CD8-positive, alpha-beta memory T cell (primary cell): ENCODE data around the gene PLA2G12B. TPM values are rescaled to one million over a fixed set of nuclear protein-coding genes. Genes with fewer than 3 reads are reported as not detected.

Experiments used
- CTCF ChIA-PET: fragments of 350-600 bp; sonication (Branson Sonifier 250); formaldehyde crosslinking; loops from one replicate; lab custom pipeline; 2021; ENCODE audit warnings: antibody characterized with exemption; lab: Charles Lee
- POLR2A ChIA-PET: fragments of 350-600 bp; sonication (Branson Sonifier 250); formaldehyde crosslinking; loops from one replicate; lab custom pipeline; 2021; ENCODE audit warnings: antibody characterized with exemption; lab: Charles Lee
- DNase-seq, 5 donors: peaks; one replicate each; pipeline versions ENCODE4 v3.0.0 to v3.0.0-alpha.2; 2020 to 2022; ENCODE audit warnings: mixed read lengths in 1 of 5
- H3K27ac ChIP-seq: one replicate; pipeline ENCODE4 v1.7.0; 2013; ENCODE audit warnings: low read depth, mild to moderate bottlenecking, low read length, moderate library complexity
- H3K27me3 ChIP-seq: 2 replicates; pipeline ENCODE4 v1.7.0; 2013; ENCODE audit warnings: low read length, mild to moderate bottlenecking; ENCODE audit not compliant: insufficient read depth, poor library complexity, severe bottlenecking
- H3K36me3 ChIP-seq: 2 replicates; pipeline ENCODE4 v1.7.0; 2013; ENCODE audit warnings: mild to moderate bottlenecking, low read length, moderate library complexity; ENCODE audit not compliant: insufficient read depth
- H3K4me1 ChIP-seq: 2 replicates; pipeline ENCODE4 v1.7.0; 2013; ENCODE audit warnings: mild to moderate bottlenecking, low read length, moderate library complexity; ENCODE audit not compliant: insufficient read depth
- H3K4me3 ChIP-seq: 2 replicates; pipeline ENCODE4 v1.7.0; 2013; ENCODE audit warnings: mild to moderate bottlenecking, low read length
- H3K9me3 ChIP-seq: 2 replicates; pipeline ENCODE4 v1.7.0; 2013; ENCODE audit warnings: mild to moderate bottlenecking, low read length
- H3K27ac Mint-ChIP-seq, 8 donors: one replicate each; pipeline ENCODE4 v1.8.0; 2020 to 2021; ENCODE audit warnings: mixed read lengths in 8 of 8, mild to moderate bottlenecking in 6 of 8, inconsistent platforms in 3 of 8, moderate library complexity in 3 of 8
- H3K27me3 Mint-ChIP-seq, 2 donors: one replicate each; pipeline ENCODE4 v1.8.0; 2020 to 2021; ENCODE audit warnings: mixed read lengths in 2 of 2, mild to moderate bottlenecking in 1 of 2, moderate library complexity in 1 of 2
- H3K36me3 Mint-ChIP-seq, 3 donors: one replicate each; pipeline ENCODE4 v1.8.0; 2020 to 2021; ENCODE audit warnings: mixed read lengths in 3 of 3, inconsistent platforms in 1 of 3, mild to moderate bottlenecking in 1 of 3
- H3K4me1 Mint-ChIP-seq, 3 donors: one replicate each; pipeline ENCODE4 v1.8.0; 2020 to 2021; ENCODE audit warnings: mixed read lengths in 3 of 3, inconsistent platforms in 1 of 3, mild to moderate bottlenecking in 1 of 3
- H3K4me3 Mint-ChIP-seq, 7 donors: one replicate each; pipeline ENCODE4 v1.8.0; 2020 to 2021; ENCODE audit warnings: mixed read lengths in 7 of 7, mild to moderate bottlenecking in 6 of 7, moderate library complexity in 4 of 7, inconsistent platforms in 2 of 7
- H3K9me3 Mint-ChIP-seq, 5 donors: one replicate each; pipeline ENCODE4 v1.8.0; 2020 to 2022; ENCODE audit warnings: mixed read lengths in 5 of 5, mild to moderate bottlenecking in 3 of 5, moderate library complexity in 2 of 5, inconsistent platforms in 1 of 5
- polyA plus RNA-seq: library from polyadenylated mRNA; unstranded; fragments of 300-500 nt; fragmentation: Illumina TruSeq; gene quantifications from one replicate; pipeline ENCODE4 v1.2.3, GENCODE V29; 2021
- total RNA-seq, 2 experiments: library from RNA; stranded (reverse); gene quantifications; one replicate each; pipeline ENCODE4 v1.2.3, GENCODE V29; 2021

Gene PLA2G12B
- total and polyA plus RNA-seq, 3 experiments from 2014 or later, result not detected

DNA sequence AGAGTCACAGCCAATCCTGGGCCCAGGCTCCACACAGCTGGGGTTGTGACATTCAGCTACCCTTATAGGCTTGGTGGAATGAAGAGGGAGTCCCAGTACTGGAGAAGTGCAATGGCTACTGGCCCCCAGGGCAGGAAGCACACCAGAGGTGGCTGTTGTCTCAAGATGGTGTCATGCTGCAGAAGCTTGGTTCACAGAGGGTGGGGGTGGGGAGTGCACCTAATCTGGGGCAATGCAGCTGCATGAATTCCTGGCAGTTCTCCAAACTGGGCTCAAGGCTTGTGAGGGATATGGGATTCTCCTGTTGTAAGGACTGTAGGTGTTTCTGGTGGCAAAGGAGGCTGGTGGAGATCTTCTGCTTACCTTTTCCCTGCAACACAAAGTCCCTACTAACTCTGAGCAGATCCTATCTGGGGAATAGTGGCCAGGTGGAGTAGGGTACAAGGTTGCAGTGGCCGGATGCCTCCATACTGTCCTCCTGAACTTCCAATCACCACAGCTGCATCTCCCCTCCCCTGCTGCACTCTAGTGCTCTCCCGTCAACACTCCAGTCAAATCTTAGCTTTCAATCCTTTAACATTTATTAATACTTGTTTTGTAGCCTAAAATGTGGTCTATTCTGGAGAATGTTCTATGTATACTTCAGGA, 27.4 kb upstream of the PLA2G12B start:
- Mint-ChIP-seq H3K9me3 (peaks cover 26 to 52% (median 43%) of the 10 kb centered on the region in 5 donors), H3K27ac (no peak overlapping the region), H3K4me1 (no peaks in the 10 kb centered on the region), H3K36me3 (peaks cover 2 to 27% (median 5%) of the 10 kb centered on the region in 3 donors), H3K4me3 (no peak overlapping the region), H3K27me3 (peaks cover 16 to 29% of the 10 kb centered on the region in 2 donors)
- ChIA-PET POLR2A (no interaction called here), CTCF (no interaction called here)
- Histone ChIP-seq H3K27me3 (no peaks in the 10 kb centered on the region), H3K4me1 (no peaks in the 10 kb centered on the region), H3K36me3 (no peaks in the 10 kb centered on the region), H3K27ac (no peak overlapping the region), H3K4me3 (no peak overlapping the region), H3K9me3 (peaks cover 4% of the 10 kb centered on the region)
- DNase-seq, result no peak

DNA sequence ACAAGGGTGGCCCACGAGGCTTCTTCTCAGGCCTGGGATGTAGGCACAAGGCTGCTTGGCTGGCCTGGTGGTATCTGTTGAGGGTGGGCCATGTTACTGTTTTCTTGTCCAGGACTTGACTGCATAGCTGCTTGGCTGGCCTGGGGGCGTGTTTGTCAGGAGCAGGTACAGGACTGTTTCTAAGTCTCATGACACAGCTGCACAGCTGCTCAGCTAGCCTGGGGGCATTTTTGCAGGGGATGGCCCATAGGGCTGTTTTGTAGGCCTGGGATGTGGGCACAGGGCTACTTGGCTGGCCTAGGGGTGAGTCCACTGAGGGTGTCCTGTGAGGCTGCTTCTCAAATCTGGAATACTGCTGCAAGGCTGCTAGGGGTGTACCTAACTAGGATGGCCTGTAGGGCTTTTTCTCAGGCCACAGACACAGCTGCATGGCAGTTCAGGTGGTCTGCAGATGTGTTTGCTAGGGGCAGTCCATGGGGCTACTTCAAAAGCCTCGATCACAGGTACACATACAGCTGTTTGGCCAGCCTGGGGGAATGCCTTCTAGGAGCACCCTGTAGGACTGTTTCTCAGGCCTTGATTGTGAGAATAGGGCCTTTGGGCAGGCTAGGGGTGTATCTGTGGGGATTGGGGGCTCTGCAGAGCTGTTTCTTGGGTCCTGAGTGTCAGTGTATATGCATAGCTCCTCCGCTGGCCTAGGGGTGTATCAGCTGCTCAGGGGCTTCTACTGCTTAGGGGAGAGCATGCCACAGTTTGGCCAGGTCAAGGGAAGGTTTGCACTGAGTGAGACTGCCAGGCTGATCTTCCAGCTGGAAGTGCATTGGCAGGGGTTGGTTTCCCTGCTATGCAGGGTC, 26.6 kb upstream of the PLA2G12B start:
- no peaks in the 10 kb centered on the region for H3K4me1 ChIP-seq
- DNase-seq, result no peak
- ChIA-PET CTCF (no interaction called here), POLR2A (no interaction called here)
- no peaks in the 10 kb centered on the region for H3K36me3 ChIP-seq
- no peak overlapping the region for H3K4me3 ChIP-seq
- H3K9me3 ChIP-seq, result peaks cover 4% of the 10 kb centered on the region
- Mint-ChIP-seq H3K9me3 (peaks cover 31 to 58% (median 51%) of the 10 kb centered on the region in 5 donors), H3K27ac (no peak overlapping the region), H3K36me3 (peaks cover 2 to 30% (median 5%) of the 10 kb centered on the region in 3 donors), H3K4me3 (no peak overlapping the region), H3K4me1 (no peaks in the 10 kb centered on the region), H3K27me3 (peaks cover 18 to 32% of the 10 kb centered on the region in 2 donors)
- H3K27ac ChIP-seq, result no peak overlapping the region
- H3K27me3 ChIP-seq, result no peaks in the 10 kb centered on the region

GRCh38 chr10:72980348-72980747, 25.7 kb upstream of the PLA2G12B start:
- Mint-ChIP-seq H3K4me3 (no peak overlapping the region), H3K27ac (no peak overlapping the region), H3K9me3 (peaks cover 37 to 67% (median 58%) of the 10 kb centered on the region in 5 donors), H3K36me3 (peaks cover 2 to 33% (median 5%) of the 10 kb centered on the region in 3 donors), H3K4me1 (no peaks in the 10 kb centered on the region), H3K27me3 (peaks cover 23 to 39% of the 10 kb centered on the region in 2 donors)
- ChIA-PET POLR2A (no interaction called here), CTCF (no interaction called here)
- no peaks in the 10 kb centered on the region for H3K4me1 ChIP-seq
- no peak overlapping the region for H3K4me3 ChIP-seq
- no peaks in the 10 kb centered on the region for H3K36me3 ChIP-seq
- H3K9me3 ChIP-seq, result peaks cover 4% of the 10 kb centered on the region
- H3K27ac ChIP-seq, result no peak overlapping the region
- H3K27me3 ChIP-seq, result no peaks in the 10 kb centered on the region
- no peak for DNase-seq

DNA sequence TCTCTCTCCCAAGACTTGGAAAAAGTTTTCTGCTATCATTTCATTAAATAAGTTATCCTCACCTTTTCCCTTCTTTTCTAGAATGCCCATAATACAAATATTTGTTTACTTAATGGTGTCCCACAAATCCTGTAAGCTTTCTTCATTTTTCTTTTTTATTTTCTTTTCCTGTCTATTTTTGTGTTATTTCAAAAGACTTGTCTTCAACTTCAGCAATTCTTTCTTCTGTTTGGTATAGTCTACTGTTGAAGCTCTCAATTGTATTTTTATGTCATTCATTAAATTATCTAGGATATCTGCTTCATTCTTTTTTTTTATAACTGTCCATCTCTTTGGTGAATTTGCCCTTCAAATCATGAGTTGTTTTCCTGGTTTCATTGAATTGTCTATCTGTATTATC, 25.1 kb upstream of the PLA2G12B start:
- no peak overlapping the region for H3K4me3 ChIP-seq
- H3K4me1 ChIP-seq, result no peaks in the 10 kb centered on the region
- peaks cover 2 to 33% (median 5%) of the 10 kb centered on the region in 3 donors for H3K36me3 Mint-ChIP-seq
- no peaks in the 10 kb centered on the region for H3K36me3 ChIP-seq
- no peak overlapping the region for H3K27ac Mint-ChIP-seq
- H3K27me3 Mint-ChIP-seq, result peaks cover 28 to 43% of the 10 kb centered on the region in 2 donors
- H3K9me3 Mint-ChIP-seq, result peaks cover 41 to 72% (median 58%) of the 10 kb centered on the region in 5 donors
- no peak for DNase-seq
- no peak overlapping the region for H3K4me3 Mint-ChIP-seq
- H3K27ac ChIP-seq, result no peak overlapping the region
- H3K27me3 ChIP-seq, result no peaks in the 10 kb centered on the region
- POLR2A ChIA-PET, result no interaction called here
- H3K9me3 ChIP-seq, result peaks cover 4% of the 10 kb centered on the region
- CTCF ChIA-PET, result no interaction called here
- H3K4me1 Mint-ChIP-seq, result no peaks in the 10 kb centered on the region

GRCh38 chr10:72976886-72977285, 22.3 kb upstream of the PLA2G12B start:
- CTCF ChIA-PET, result no interaction called here
- H3K27ac Mint-ChIP-seq, result no peak overlapping the region
- no peaks in the 10 kb centered on the region for H3K27me3 ChIP-seq

DNA sequence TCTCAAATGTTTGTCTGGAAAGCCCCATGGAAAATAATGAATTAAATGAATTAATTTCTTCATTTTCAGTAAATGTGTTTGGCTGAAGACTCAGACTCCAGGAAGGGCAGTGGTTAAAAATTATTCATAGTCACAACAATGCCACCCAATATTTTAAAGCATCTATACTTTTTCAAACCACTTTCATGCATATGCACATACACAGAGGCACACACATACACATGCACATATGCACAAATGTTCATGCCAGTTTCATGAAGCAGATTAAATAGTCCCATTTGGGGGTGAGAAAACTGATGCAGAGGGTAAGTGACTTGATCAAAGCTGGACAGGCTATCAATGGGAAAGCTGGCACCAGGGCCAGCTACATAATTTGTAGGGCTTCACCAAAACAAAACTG, 1.4 kb upstream of the PLA2G12B start:
- no peak for DNase-seq
- Mint-ChIP-seq H3K4me1 (no peaks in the 10 kb centered on the region), H3K9me3 (no peaks in the 10 kb centered on the region)

More at GRCh38 chr10:72976886-72977285, 22.3 kb upstream of the PLA2G12B start:
- no peak overlapping the region for H3K4me3 ChIP-seq
- H3K36me3 ChIP-seq, result no peaks in the 10 kb centered on the region
- Mint-ChIP-seq H3K9me3 (peaks cover 41 to 62% (median 51%) of the 10 kb centered on the region in 5 donors), H3K27me3 (peaks cover 24 to 43% of the 10 kb centered on the region in 2 donors), H3K4me3 (no peak overlapping the region), H3K36me3 (peaks cover 2 to 39% (median 5%) of the 10 kb centered on the region in 3 donors), H3K4me1 (no peaks in the 10 kb centered on the region)
- POLR2A ChIA-PET, result no interaction called here
- DNase-seq, result no peak
- H3K4me1 ChIP-seq, result no peaks in the 10 kb centered on the region
- peaks cover 4% of the 10 kb centered on the region for H3K9me3 ChIP-seq
- no peak overlapping the region for H3K27ac ChIP-seq

GRCh38 chr10:72954230-72954595, 393 bp downstream of the PLA2G12B start:
- no peaks in the 10 kb centered on the region for H3K36me3 ChIP-seq
- Mint-ChIP-seq H3K4me3 (no peak overlapping the region), H3K27ac (no peak overlapping the region), H3K27me3 (peaks cover 8 to 28% of the 10 kb centered on the region in 2 donors), H3K36me3 (no peaks in the 10 kb centered on the region), H3K9me3 (no peaks in the 10 kb centered on the region), H3K4me1 (no peaks in the 10 kb centered on the region)
- DNase-seq, result no peak
- no peaks in the 10 kb centered on the region for H3K9me3 ChIP-seq
- CTCF ChIA-PET, result interaction anchor here (0.6 kb wide), 1 partner anchor 175 kb away, joined by 3 read pairs; no protein-coding TSS in a partner anchor
- POLR2A ChIA-PET, result interaction anchor here (0.6 kb wide), 1 partner anchor 572 kb away, joined by 3 read pairs; no protein-coding TSS in a partner anchor
- no peaks in the 10 kb centered on the region for H3K27me3 ChIP-seq
- no peak overlapping the region for H3K4me3 ChIP-seq
- no peak overlapping the region for H3K27ac ChIP-seq
- H3K4me1 ChIP-seq, result no peaks in the 10 kb centered on the region

More for the DNA sequence above, 1.4 kb upstream of the PLA2G12B start:
- no peaks in the 10 kb centered on the region for H3K4me1 ChIP-seq
- CTCF ChIA-PET, result no interaction called here
- Mint-ChIP-seq H3K4me3 (no peak overlapping the region), H3K36me3 (no peaks in the 10 kb centered on the region), H3K27ac (no peak overlapping the region), H3K27me3 (peaks cover 2 to 35% of the 10 kb centered on the region in 2 donors)
- no peak overlapping the region for H3K4me3 ChIP-seq
- no peaks in the 10 kb centered on the region for H3K9me3 ChIP-seq
- POLR2A ChIA-PET, result no interaction called here
- no peaks in the 10 kb centered on the region for H3K27me3 ChIP-seq
- H3K36me3 ChIP-seq, result no peaks in the 10 kb centered on the region
- no peak overlapping the region for H3K27ac ChIP-seq

DNA sequence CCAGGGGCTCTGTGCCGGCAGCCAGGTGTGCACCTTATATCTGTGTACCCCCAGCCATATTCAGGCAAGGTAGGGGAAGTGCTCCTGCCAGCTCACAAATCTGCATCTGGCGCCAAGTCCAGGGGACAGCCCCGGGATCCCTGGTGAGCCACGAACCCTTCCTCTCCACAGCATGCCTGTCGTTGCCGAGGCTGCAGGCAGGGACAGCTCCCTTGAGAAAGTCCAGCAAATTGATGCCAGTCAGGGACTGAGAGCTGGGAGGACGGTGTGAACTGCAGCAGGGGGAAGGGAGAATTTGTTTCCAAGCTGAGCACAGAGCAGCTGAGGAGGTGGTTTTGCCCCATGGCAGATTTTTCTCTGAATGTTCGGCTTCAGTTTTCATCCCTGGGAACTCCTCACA, 919 bp downstream of the PLA2G12B start:
- Histone ChIP-seq H3K4me1 (no peaks in the 10 kb centered on the region), H3K36me3 (no peaks in the 10 kb centered on the region), H3K27ac (no peak overlapping the region), H3K4me3 (no peak overlapping the region), H3K9me3 (no peaks in the 10 kb centered on the region), H3K27me3 (no peaks in the 10 kb centered on the region)
- DNase-seq, result no peak
- no peaks in the 10 kb centered on the region for H3K36me3 Mint-ChIP-seq
- H3K9me3 Mint-ChIP-seq, result no peaks in the 10 kb centered on the region
- no peak overlapping the region for H3K27ac Mint-ChIP-seq
- ChIA-PET POLR2A (interaction anchor here (0.6 kb wide), 1 partner anchor 572 kb away, joined by 3 read pairs; no protein-coding TSS in a partner anchor), CTCF (no interaction called here)
- H3K4me3 Mint-ChIP-seq, result no peak overlapping the region
- H3K27me3 Mint-ChIP-seq, result peaks cover 8 to 31% of the 10 kb centered on the region in 2 donors
- H3K4me1 Mint-ChIP-seq, result no peaks in the 10 kb centered on the region
